GM12878 (cell line): ENCODE measurements around the gene NFIX. TPM values are rescaled to one million over a fixed set of nuclear protein-coding genes. Genes with fewer than 3 reads are reported as not detected.

Source experiments
- ATAC-seq: fragments of 200-7000 bp; cut with Tn5 transposase; 3 replicates; pipeline ENCODE4 v1.9.1; 2020; ENCODE audit warnings: mild to moderate bottlenecking, moderate library complexity
- BruUV-seq: library from RNA; stranded (reverse); fragments of 400-500 nt; replicated peaks from 2 replicates; lab custom pipeline; 2021; lab: Mats Ljungman, UMichigan
- CTCF ChIA-PET: fragments of 300-600 bp; sonication (Branson Sonifier 250); formaldehyde crosslinking; extraction: SDS; loops from one replicate; lab custom pipeline; 2021; ENCODE audit warnings: inconsistent platforms; lab: Yijun Ruan, JAX
- POLR2A ChIA-PET: fragments of 350-600 bp; formaldehyde crosslinking; extraction: SDS; loops from one replicate; lab custom pipeline; 2021; ENCODE audit warnings: inconsistent platforms; lab: Charles Lee
- RAD21 ChIA-PET: fragments of 300-600 bp; sonication (Branson Sonifier 250); formaldehyde crosslinking; loops from one replicate; lab custom pipeline; 2023; ENCODE audit warnings: antibody characterized with exemption; ENCODE audit not compliant: unreplicated experiment; lab: Charles Lee
- SMC1A ChIA-PET: fragments of 300-600 bp; sonication (Branson Sonifier 250); formaldehyde crosslinking; loops from one replicate; lab custom pipeline; 2023; ENCODE audit not compliant: unreplicated experiment, uncharacterized antibody; lab: Charles Lee
- DNase-seq: peaks from one replicate; pipeline ENCODE4 v3.0.0-alpha.2; 2011; ENCODE audit warnings: low read depth, low spot score
- FAIRE-seq: peaks from 3 replicates; lab custom pipeline; 2011; peaks lifted over from hg19 to GRCh38; lab: Jason Lieb, UNC
- H2AFZ ChIP-seq: 2 replicates; pipeline ENCODE4 v1.6.0; 2011; ENCODE audit warnings: low read depth, low read length, control low read depth; ENCODE audit not compliant: control insufficient read depth
- H3K27ac ChIP-seq: 2 replicates; pipeline ENCODE4 v1.5.1; 2011; ENCODE audit warnings: control low read depth; ENCODE audit not compliant: control insufficient read depth, insufficient read depth
- H3K27me3 ChIP-seq, 2 experiments: replicated peaks in 1 of 2; 2 replicates each; pipeline versions ENCODE4 v1.6.0 to v1.6.1; 2011; ENCODE audit warnings: low read length in 1 of 2; ENCODE audit not compliant: control insufficient read depth in 2 of 2, insufficient read depth in 2 of 2
- H3K36me3 ChIP-seq, 2 experiments: 2 replicates each; pipeline ENCODE4 v1.5.1; 2011; ENCODE audit warnings: low read length in 1 of 2; ENCODE audit not compliant: control insufficient read depth in 2 of 2, insufficient read depth in 2 of 2
- H3K4me1 ChIP-seq: 2 replicates; pipeline ENCODE4 v1.6.1; 2011; ENCODE audit warnings: mild to moderate bottlenecking, low read length, moderate library complexity, mixed read lengths; ENCODE audit not compliant: control insufficient read depth, insufficient read depth
- H3K4me2 ChIP-seq: 2 replicates; pipeline ENCODE4 v1.6.0; 2011; ENCODE audit warnings: control low read depth; ENCODE audit not compliant: control insufficient read depth, insufficient read depth
- H3K4me3 ChIP-seq: fragments of 200-600 bp; sonication (generic); 2 replicates; pipeline ENCODE4 v1.5.1; 2016
- H3K79me2 ChIP-seq: 2 replicates; pipeline ENCODE4 v1.6.0; 2011; ENCODE audit warnings: low read length; ENCODE audit not compliant: control insufficient read depth, insufficient read depth
- H3K9ac ChIP-seq: 2 replicates; pipeline ENCODE4 v1.8.0; 2011; ENCODE audit warnings: low read length, control low read depth, mixed read lengths; ENCODE audit not compliant: control insufficient read depth, insufficient read depth
- H3K9me3 ChIP-seq: replicated peaks from 3 replicates; pipeline ENCODE4 v1.5.1; 2011; ENCODE audit warnings: mild to moderate bottlenecking, low read length; ENCODE audit not compliant: control insufficient read depth, insufficient read depth
- H4K20me1 ChIP-seq: 2 replicates; pipeline ENCODE4 v1.6.0; 2011; ENCODE audit not compliant: control insufficient read depth, insufficient read depth
- CHD1 ChIP-seq: IDR thresholded peaks from 2 replicates; pipeline ENCODE4 v1.6.1; 2012; ENCODE audit warnings: low read depth, low read length, improper control_type of control experiment
- HDAC2 ChIP-seq: fragments of 200-600 bp; sonication (generic); IDR thresholded peaks from 2 replicates; pipeline ENCODE4 v1.6.1; 2017
- MTA2 ChIP-seq: fragments of 450-650 bp; IDR thresholded peaks from 2 replicates; pipeline ENCODE4 v1.6.1; 2016; ENCODE audit warnings: low read depth, mild to moderate bottlenecking, moderate library complexity
- NFYA ChIP-seq: IDR thresholded peaks from 2 replicates; pipeline ENCODE4 v1.6.1; 2011; ENCODE audit warnings: low read depth, mild to moderate bottlenecking, low read length, improper control_type of control experiment, borderline replicate concordance
- POLR2AphosphoS2 ChIP-seq: IDR thresholded peaks from 2 replicates; pipeline ENCODE4 v1.6.1; 2011; ENCODE audit warnings: low read depth, mild to moderate bottlenecking, low read length, improper control_type of control experiment, moderate library complexity
- POU2F2 ChIP-seq: IDR thresholded peaks from 3 replicates; pipeline ENCODE4 v1.6.1; 2011; ENCODE audit warnings: low read depth, mild to moderate bottlenecking, low read length, borderline replicate concordance
- RFX5 ChIP-seq: IDR thresholded peaks from 2 replicates; pipeline ENCODE4 v1.6.1; 2011; ENCODE audit warnings: low read depth, low read length, improper control_type of control experiment
- SIN3A ChIP-seq: IDR thresholded peaks from 2 replicates; pipeline ENCODE4 v1.6.1; 2012; ENCODE audit warnings: low read depth, low read length, improper control_type of control experiment
- SIX5 ChIP-seq: IDR thresholded peaks from 2 replicates; pipeline ENCODE4 v1.6.1; 2011; ENCODE audit warnings: mild to moderate bottlenecking, low read depth, low read length, moderate library complexity; ENCODE audit not compliant: severe bottlenecking
- SREBF2 ChIP-seq: IDR thresholded peaks from 2 replicates; pipeline ENCODE4 v1.6.1; 2012; ENCODE audit warnings: mild to moderate bottlenecking, low read length
- STAT3 ChIP-seq: IDR thresholded peaks from 2 replicates; pipeline ENCODE4 v1.6.1; 2011; ENCODE audit warnings: low read depth, low read length, improper control_type of control experiment
- TAF1 ChIP-seq: IDR thresholded peaks from 2 replicates; pipeline ENCODE4 v1.6.1; 2011; ENCODE audit warnings: mild to moderate bottlenecking, low read depth, low read length, borderline replicate concordance
- TARDBP ChIP-seq: IDR thresholded peaks from 2 replicates; pipeline ENCODE4 v1.6.1; 2016; ENCODE audit warnings: borderline replicate concordance
- YY1 ChIP-seq: IDR thresholded peaks from 2 replicates; pipeline ENCODE4 v1.6.1; 2011; ENCODE audit warnings: low read depth, mild to moderate bottlenecking, low read length
- WGBS: methylation state at CpG from one replicate; pipeline ENCODE4 v1.1.6; 2016; ENCODE audit warnings: low lambda C conversion rate; ENCODE audit not compliant: insufficient replicate concordance, insufficient coverage; ENCODE audit errors: missing lambda C conversion rate; 5-methylcytosine and 5-hydroxymethylcytosine counted together
- in situ Hi-C: fragments of 300-500 bp; cut with MboI; formaldehyde crosslinking; loops from 9 replicates; pipeline ENCODE4 v1.14.3; 2018; ENCODE audit warnings: mixed read lengths
- intact Hi-C: fragments of 100-400 bp; cut with micrococcal nuclease; formaldehyde crosslinking; loops from one replicate; pipeline ENCODE4 v1.14.2; 2022; ENCODE audit not compliant: unreplicated experiment
- polyA plus RNA-seq, 11 experiments: library from polyadenylated mRNA; depleted of rRNA in 4 of 11; unstranded in 6 of 11; stranded (reverse) in 5 of 11; fragments of >200 nt; fragmentation: Nextera tagmentation in 4 of 11; fragmentation: Illumina TruSeq in 1 of 11; extraction: Ambion mirVana in 4 of 11; extraction: Trizol in 1 of 11; gene quantifications; 1 replicate in 1 of 11; 2 replicates in 10 of 11; pipeline versions ENCODE4 v1.2.1 to v1.2.3, GENCODE V29; 2011 to 2016; ENCODE audit warnings: inconsistent platforms in 2 of 11, missing spikeins in 2 of 11, low read depth in 1 of 11
- total RNA-seq, 4 experiments: library from RNA; depleted of rRNA in 3 of 4; stranded (reverse); fragments of >200 nt in 3 of 4; fragmentation: Illumina TruSeq in 1 of 4; extraction: Trizol in 1 of 4; gene quantifications; 2 replicates each; pipeline versions ENCODE4 v1.2.1 to v1.2.3, GENCODE V29; 2013 to 2021
- TF ChIP-seq, protein P1 (sequence below): IDR thresholded peaks from 2 replicates; pipeline ENCODE4 v1.6.1; 2012; ENCODE audit warnings: low read depth, low read length, improper control_type of control experiment
- TF ChIP-seq, protein P2 (sequence below): IDR thresholded peaks from 2 replicates; pipeline ENCODE4 v1.6.1; 2011; ENCODE audit warnings: borderline replicate concordance, low read depth, mild to moderate bottlenecking, moderate library complexity, low read length; ENCODE audit not compliant: insufficient read depth, poor library complexity, severe bottlenecking

NFIX gene
- total and polyA plus RNA-seq, 10 of the 15 experiments (the other 5 are each of a cell fraction or from before 2014, with no cell fraction given): 0.02 to 2.2 (median 0.28) TPM

DNA sequence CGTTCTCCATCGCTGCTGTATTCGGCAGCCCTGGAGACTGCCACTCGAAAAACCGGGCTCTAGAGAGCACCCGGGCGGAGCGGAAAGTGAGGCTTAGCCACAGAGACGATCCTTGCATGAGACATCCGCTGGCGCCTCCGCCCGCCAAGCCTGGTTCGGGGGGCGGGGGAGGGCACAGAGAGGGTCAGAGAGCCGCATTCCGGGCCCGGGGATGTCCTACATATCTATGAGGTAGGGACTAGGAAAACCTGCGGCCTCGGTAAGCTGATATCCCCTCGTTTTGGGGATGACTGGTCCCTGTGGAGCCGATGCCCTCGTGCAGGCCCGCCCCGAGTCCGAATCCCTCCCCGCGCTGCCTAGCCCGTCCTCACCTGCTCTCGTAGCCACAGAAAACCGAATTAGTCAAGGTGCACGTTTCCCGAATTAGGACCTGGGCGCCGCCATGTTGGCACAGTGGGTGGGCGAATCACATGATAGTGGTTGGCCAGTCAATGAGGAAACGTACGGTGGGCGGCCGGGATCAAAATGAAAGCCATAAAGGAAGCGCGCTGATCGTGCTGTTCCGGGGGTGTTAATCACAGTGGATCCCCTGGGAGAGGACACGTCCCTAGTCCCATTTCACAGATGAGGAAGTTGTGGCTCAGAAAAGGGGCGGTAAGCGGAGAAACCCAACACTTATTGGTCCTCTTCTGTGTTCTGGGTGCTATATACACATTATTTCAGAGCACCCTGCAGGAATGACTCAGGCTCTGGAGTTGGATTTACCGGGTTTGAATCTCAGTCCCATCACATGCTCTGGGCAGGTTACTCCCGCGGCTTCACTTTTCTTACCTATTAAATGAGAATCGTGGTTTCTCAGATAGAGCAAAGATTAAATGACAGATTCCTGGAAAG is 121.3 kb downstream of the NFIX start, which contains the start of gene TRMT1:
TRMT1 (minus strand) TSS at position 459 of the 894 bp plus-strand sequence; CDS start at position 118, 341 bp downstream.
- CTCF ChIA-PET: interaction anchor here (1.6 to 1.7 kb wide), 2 partner anchors 16 to 36 kb away, joined by 5 to 7 read pairs; no protein-coding TSS in a partner anchor
- DNase-seq (peak; percentile 90), ATAC-seq (peak; percentile 77), FAIRE-seq (peak; percentile 96)
- H3K27me3 ChIP-seq: no peaks in the 10 kb centered on the region
- peaks cover 48% of the 10 kb centered on the region for H3K79me2 ChIP-seq
- H2AFZ ChIP-seq: peak within 1 kb of the TSS; percentile 60
- H3K36me3 ChIP-seq: peaks cover 3 to 7% of the 10 kb centered on the region in 2 experiments; a peak in 3 of 4 replicates
- peak within 1 kb of the TSS; percentile 98 for H3K4me3 ChIP-seq
- no peaks in the 10 kb centered on the region for H3K9me3 ChIP-seq
- SMC1A ChIA-PET: interaction anchor here (1.5 to 1.8 kb wide), 3 partner anchors 36 to 145 kb away, joined by 5 to 7 read pairs (median 6); no protein-coding TSS in a partner anchor
- RAD21 ChIA-PET: interaction anchor here (1.0 to 2.2 kb wide), 2 partner anchors 36 to 47 kb away, joined by 3 to 10 read pairs; no protein-coding TSS in a partner anchor
- peak within 1 kb of the TSS; percentile 79 for H3K9ac ChIP-seq
- WGBS: under 1% methylated on average over 51 of the region's 51 CpGs
- intact Hi-C loops: loop anchor here (5.0 kb wide), 1 partner anchor 146 kb away; no protein-coding TSS in a partner anchor
- peaks cover 8% of the 10 kb centered on the region for H4K20me1 ChIP-seq
- H3K4me2 ChIP-seq: peak within 1 kb of the TSS; percentile 97
- peaks cover 31% of the 10 kb centered on the region for H3K4me1 ChIP-seq
- BruUV-seq: TSS peak; percentile 89
- POLR2A ChIA-PET: interaction anchor here (0.6 to 3.8 kb wide), 7 partner anchors 11 to 1560 kb away, joined by 3 to 28 read pairs (median 4); no protein-coding TSS in a partner anchor
- peak within 1 kb of the TSS; percentile 71 for H3K27ac ChIP-seq
- in situ Hi-C loops: no loop called here
- TF ChIP-seq NFYA (no peak), SREBF2 (no peak), POU2F2 (peak; percentile 58; the same call in 1 of the 3 replicates), TARDBP (peak; percentile 77; the same call in 1 of the 2 replicates), MTA2 (peak; percentile 56), CHD1 (no peak), TAF1 (no peak; the same call in 1 of the 2 replicates), POLR2AphosphoS2 (no peak), HDAC2 (peak; percentile 94; the same call in 1 of the 2 replicates), SIX5 (peak; percentile 69), YY1 (peak; percentile 100), STAT3 (no peak), SIN3A (peak; percentile 100), RFX5 (no peak)
- TF ChIP-seq, protein P1, sequence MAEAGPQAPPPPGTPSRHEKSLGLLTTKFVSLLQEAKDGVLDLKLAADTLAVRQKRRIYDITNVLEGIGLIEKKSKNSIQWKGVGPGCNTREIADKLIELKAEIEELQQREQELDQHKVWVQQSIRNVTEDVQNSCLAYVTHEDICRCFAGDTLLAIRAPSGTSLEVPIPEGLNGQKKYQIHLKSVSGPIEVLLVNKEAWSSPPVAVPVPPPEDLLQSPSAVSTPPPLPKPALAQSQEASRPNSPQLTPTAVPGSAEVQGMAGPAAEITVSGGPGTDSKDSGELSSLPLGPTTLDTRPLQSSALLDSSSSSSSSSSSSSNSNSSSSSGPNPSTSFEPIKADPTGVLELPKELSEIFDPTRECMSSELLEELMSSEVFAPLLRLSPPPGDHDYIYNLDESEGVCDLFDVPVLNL: no peak
- TF ChIP-seq, protein P2, sequence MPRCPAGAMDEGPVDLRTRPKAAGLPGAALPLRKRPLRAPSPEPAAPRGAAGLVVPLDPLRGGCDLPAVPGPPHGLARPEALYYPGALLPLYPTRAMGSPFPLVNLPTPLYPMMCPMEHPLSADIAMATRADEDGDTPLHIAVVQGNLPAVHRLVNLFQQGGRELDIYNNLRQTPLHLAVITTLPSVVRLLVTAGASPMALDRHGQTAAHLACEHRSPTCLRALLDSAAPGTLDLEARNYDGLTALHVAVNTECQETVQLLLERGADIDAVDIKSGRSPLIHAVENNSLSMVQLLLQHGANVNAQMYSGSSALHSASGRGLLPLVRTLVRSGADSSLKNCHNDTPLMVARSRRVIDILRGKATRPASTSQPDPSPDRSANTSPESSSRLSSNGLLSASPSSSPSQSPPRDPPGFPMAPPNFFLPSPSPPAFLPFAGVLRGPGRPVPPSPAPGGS: no peak
